SK-N-SH (cell line): Measurements from ENCODE around the gene RFTN1. TPM values are rescaled to one million over a fixed set of nuclear protein-coding genes. Genes with fewer than 3 reads are reported as not detected.

Experiments used
- CTCF ChIA-PET: fragments of 300-600, 350-600 bp; formaldehyde crosslinking; extraction: SDS; loops from one replicate; lab custom pipeline; 2021; lab: Yijun Ruan, JAX
- POLR2A ChIA-PET: fragments of 350-600 bp; sonication (Branson Sonifier 250); formaldehyde crosslinking; extraction: SDS; loops from one replicate; lab custom pipeline; 2020; ENCODE audit warnings: antibody characterized with exemption, inconsistent platforms; lab: Yijun Ruan, JAX
- DNase-seq: peaks from one replicate; pipeline ENCODE4 v3.0.0; 2012
- H2AFZ ChIP-seq: fragments of 200-600 bp; sonication (generic); 2 replicates; pipeline ENCODE4 v1.8.1; 2016; ENCODE audit warnings: antibody characterized with exemption, mild to moderate bottlenecking, low read depth
- H3F3A ChIP-seq: fragments of 200-600 bp; sonication (generic); replicated peaks from 2 replicates; pipeline ENCODE3; 2016; ENCODE audit warnings: antibody characterized with exemption, mild to moderate bottlenecking; ENCODE audit not compliant: insufficient read depth
- H3K27ac ChIP-seq, 2 experiments: fragments of 200-500 bp in 1 of 2; fragments of 200-600 bp in 1 of 2; sonication (Bioruptor generic) in 1 of 2; sonication (generic), shearing (Covaris generic) in 1 of 2; 2 replicates each; pipeline versions ENCODE4 v1.5.1 to v1.6.1; 2014 to 2016; ENCODE audit warnings: low read depth in 2 of 2, inconsistent platforms in 1 of 2, low read length in 1 of 2, mild to moderate bottlenecking in 1 of 2, mixed read lengths in 1 of 2
- H3K27me3 ChIP-seq: fragments of 200-600 bp; sonication (generic), shearing (Covaris generic); 2 replicates; pipeline ENCODE4 v1.6.1; 2016; ENCODE audit warnings: mixed run types; ENCODE audit not compliant: insufficient read depth
- H3K36me3 ChIP-seq, 2 experiments: fragments of 200-500 bp in 1 of 2; fragments of 200-600 bp in 1 of 2; sonication (Bioruptor generic) in 1 of 2; sonication (generic) in 1 of 2; replicated peaks in 1 of 2; 2 replicates each; pipeline versions ENCODE3 to v1.5.1; 2014 to 2016; ENCODE audit warnings: low read length in 1 of 2, mild to moderate bottlenecking in 1 of 2; ENCODE audit not compliant: insufficient read depth in 2 of 2, control insufficient read depth in 1 of 2
- H3K4me1 ChIP-seq, 2 experiments: fragments of 200-500 bp in 1 of 2; fragments of 200-600 bp in 1 of 2; sonication (Bioruptor generic) in 1 of 2; sonication (generic), shearing (Covaris generic) in 1 of 2; 2 replicates each; pipeline versions ENCODE4 v1.5.1 to v1.6.1; 2014 to 2016; ENCODE audit warnings: low read depth in 1 of 2, low read length in 1 of 2, mixed run types in 1 of 2; ENCODE audit not compliant: insufficient read depth in 2 of 2, control insufficient read depth in 1 of 2
- H3K4me2 ChIP-seq: fragments of 200-600 bp; sonication (generic), shearing (Covaris generic); 2 replicates; pipeline ENCODE4 v1.6.1; 2017; ENCODE audit warnings: mixed run types
- H3K4me3 ChIP-seq, 2 experiments: fragments of 200-500 bp in 1 of 2; fragments of 200-600 bp in 1 of 2; sonication (Bioruptor generic) in 1 of 2; sonication (generic), shearing (Covaris generic) in 1 of 2; 2 replicates each; pipeline versions ENCODE4 v1.5.1 to v1.8.1; 2014 to 2016; ENCODE audit warnings: low read depth in 2 of 2, inconsistent platforms in 1 of 2, low read length in 1 of 2, mild to moderate bottlenecking in 1 of 2, mixed read lengths in 1 of 2, moderate library complexity in 1 of 2
- H3K79me2 ChIP-seq: fragments of 200-600 bp; sonication (generic); 2 replicates; pipeline ENCODE4 v1.8.1; 2017; ENCODE audit warnings: mild to moderate bottlenecking; ENCODE audit not compliant: insufficient read depth
- H3K9ac ChIP-seq: fragments of 200-600 bp; sonication (generic); 2 replicates; pipeline ENCODE4 v1.6.1; 2017; ENCODE audit warnings: mixed run types
- H3K9me2 ChIP-seq: fragments of 200-600 bp; sonication (generic); 2 replicates; pipeline ENCODE4 v1.6.1; 2017; ENCODE audit warnings: mixed run types
- H3K9me3 ChIP-seq: fragments of 200-600 bp; sonication (generic); 2 replicates; pipeline ENCODE4 v1.6.1; 2017; ENCODE audit warnings: mixed run types, mild to moderate bottlenecking, moderate library complexity
- H4K20me1 ChIP-seq: fragments of 200-600 bp; sonication (generic); 2 replicates; pipeline ENCODE4 v1.6.1; 2017; ENCODE audit warnings: mild to moderate bottlenecking, mixed run types; ENCODE audit not compliant: insufficient read depth
- ELF1 ChIP-seq: IDR thresholded peaks from 2 replicates; pipeline ENCODE4 v1.4.0; 2012
- EZH2phosphoT487 ChIP-seq: fragments of 200-600 bp; sonication (generic); IDR thresholded peaks from 2 replicates; pipeline ENCODE4 v1.6.1; 2017; ENCODE audit warnings: low read depth, mixed run types, mild to moderate bottlenecking, antibody characterized with exemption, moderate library complexity, borderline replicate concordance
- FOSL2 ChIP-seq: IDR thresholded peaks from 2 replicates; pipeline ENCODE4 v1.4.0; 2012; ENCODE audit warnings: low read depth, mild to moderate bottlenecking, moderate library complexity, borderline replicate concordance
- FOXJ3 ChIP-seq: sonication (generic); formaldehyde crosslinking; IDR thresholded peaks from 2 replicates; pipeline ENCODE4 v1.5.1; 2020; ENCODE audit warnings: mild to moderate bottlenecking, missing genetic modification reagents
- GATA2 ChIP-seq: sonication (generic); formaldehyde crosslinking; IDR thresholded peaks from 2 replicates; pipeline ENCODE4 v1.5.0; 2020; ENCODE audit warnings: mild to moderate bottlenecking, missing genetic modification reagents
- MAX ChIP-seq: IDR thresholded peaks from 2 replicates; pipeline ENCODE4 v1.4.0; 2012; ENCODE audit warnings: low read depth
- MEF2A ChIP-seq: IDR thresholded peaks from 2 replicates; pipeline ENCODE4 v1.4.0; 2012; ENCODE audit warnings: low read depth, borderline replicate concordance
- MXI1 ChIP-seq: IDR thresholded peaks from 2 replicates; pipeline ENCODE4 v1.6.1; 2012; ENCODE audit warnings: mild to moderate bottlenecking, low read depth, low read length, improper control_type of control experiment
- NFIC ChIP-seq: IDR thresholded peaks from 2 replicates; pipeline ENCODE4 v1.4.0; 2012; ENCODE audit warnings: borderline replicate concordance
- POLR2AphosphoS5 ChIP-seq: IDR thresholded peaks from 2 replicates; pipeline ENCODE4 v1.6.1; 2012; ENCODE audit warnings: low read depth, low read length
- RAD21 ChIP-seq: IDR thresholded peaks from 2 replicates; pipeline ENCODE4 v1.6.1; 2012; ENCODE audit warnings: mild to moderate bottlenecking, low read length
- SIN3A ChIP-seq: IDR thresholded peaks from 2 replicates; pipeline ENCODE4 v1.6.1; 2012; ENCODE audit warnings: low read depth, mild to moderate bottlenecking, low read length, moderate library complexity, borderline replicate concordance
- TAF1 ChIP-seq: IDR thresholded peaks from 2 replicates; pipeline ENCODE4 v1.6.1; 2012; ENCODE audit warnings: low read depth, mild to moderate bottlenecking, low read length, moderate library complexity, borderline replicate concordance
- TCF12 ChIP-seq: IDR thresholded peaks from 2 replicates; pipeline ENCODE4 v1.4.0; 2012
- TEAD4 ChIP-seq: IDR thresholded peaks from 2 replicates; pipeline ENCODE4 v1.4.0; 2012; ENCODE audit warnings: mild to moderate bottlenecking, borderline replicate concordance; ENCODE audit not compliant: insufficient read depth
- YY1 ChIP-seq: IDR thresholded peaks from 2 replicates; pipeline ENCODE4 v1.4.0; 2012; ENCODE audit warnings: low read depth, mild to moderate bottlenecking
- WGBS: methylation state at CpG from one replicate; pipeline ENCODE4 v1.1.6; 2017; ENCODE audit warnings: low lambda C conversion rate; 5-methylcytosine and 5-hydroxymethylcytosine counted together
- polyA plus RNA-seq, 3 experiments: library from polyadenylated mRNA; depleted of rRNA; stranded (reverse); fragments of >200 nt; gene quantifications; 2 replicates each; pipeline ENCODE4 v1.2.3, GENCODE V29; 2012
- TF ChIP-seq, protein P1 (sequence below): fragments of 200-600 bp; sonication (generic); IDR thresholded peaks from 2 replicates; pipeline ENCODE4 v1.6.1; 2017; ENCODE audit warnings: antibody characterized with exemption, mild to moderate bottlenecking, moderate library complexity
- TF ChIP-seq, protein P2 (sequence below): IDR thresholded peaks from 2 replicates; pipeline ENCODE4 v1.6.1; 2012; ENCODE audit warnings: mild to moderate bottlenecking, low read depth, low read length, moderate library complexity
- TF ChIP-seq, protein P3 (sequence below): fragments of 150-350 bp; IDR thresholded peaks from 2 replicates; pipeline ENCODE4 v1.6.1; 2016; ENCODE audit warnings: mild to moderate bottlenecking, low read depth, low read length
- TF ChIP-seq, protein P4 (sequence below): fragments of 150-350 bp; IDR thresholded peaks from 2 replicates; pipeline ENCODE4 v1.6.1; 2017; ENCODE audit warnings: antibody characterized with exemption, low read length, low read depth, borderline replicate concordance

The RFTN1 gene
- polyA plus RNA-seq, 1 of the 3 experiments (the other 2 are of a cell fraction) = 21.2 TPM

DNA sequence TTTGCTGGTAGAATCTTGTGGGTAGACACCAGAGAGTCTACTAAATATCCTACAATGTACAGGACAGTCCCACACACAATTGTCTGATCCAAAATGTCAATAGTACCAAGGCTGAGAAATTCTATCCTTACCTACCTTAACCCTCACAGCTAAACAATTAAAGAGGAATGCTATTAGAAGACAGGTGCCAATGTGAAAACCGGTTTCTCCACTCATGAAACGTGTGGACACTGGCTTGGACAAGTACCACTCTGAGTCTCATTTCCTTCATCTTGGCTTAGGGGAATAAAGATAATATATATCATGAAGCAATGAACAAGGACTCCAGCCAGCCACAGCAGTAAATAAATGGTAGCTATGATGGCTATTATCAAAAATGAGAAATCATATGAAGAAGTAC, 90.2 kb downstream of the RFTN1 start:
- no peak overlapping the region for H3K4me2 ChIP-seq
- H3K4me1 ChIP-seq = peaks cover 4 to 10% of the 10 kb centered on the region in 2 experiments; a peak in 2 of 4 replicates
- ChIA-PET CTCF (interaction anchor here (1.9 kb wide), 1 partner anchor 11 kb away, joined by 4 read pairs; no protein-coding TSS in a partner anchor), POLR2A (no interaction called here)
- no peaks in the 10 kb centered on the region for H3F3A ChIP-seq
- H3K27me3 ChIP-seq = no peaks in the 10 kb centered on the region
- H3K4me3 ChIP-seq = no peak overlapping the region
- no peak for DNase-seq
- H3K9me2 ChIP-seq = no peaks in the 10 kb centered on the region
- H3K36me3 ChIP-seq = peaks cover 0 to 3% of the 10 kb centered on the region in 2 experiments
- no peaks in the 10 kb centered on the region for H4K20me1 ChIP-seq
- no peak overlapping the region for H2AFZ ChIP-seq
- no peak overlapping the region for H3K27ac ChIP-seq
- TF ChIP-seq, protein P1, sequence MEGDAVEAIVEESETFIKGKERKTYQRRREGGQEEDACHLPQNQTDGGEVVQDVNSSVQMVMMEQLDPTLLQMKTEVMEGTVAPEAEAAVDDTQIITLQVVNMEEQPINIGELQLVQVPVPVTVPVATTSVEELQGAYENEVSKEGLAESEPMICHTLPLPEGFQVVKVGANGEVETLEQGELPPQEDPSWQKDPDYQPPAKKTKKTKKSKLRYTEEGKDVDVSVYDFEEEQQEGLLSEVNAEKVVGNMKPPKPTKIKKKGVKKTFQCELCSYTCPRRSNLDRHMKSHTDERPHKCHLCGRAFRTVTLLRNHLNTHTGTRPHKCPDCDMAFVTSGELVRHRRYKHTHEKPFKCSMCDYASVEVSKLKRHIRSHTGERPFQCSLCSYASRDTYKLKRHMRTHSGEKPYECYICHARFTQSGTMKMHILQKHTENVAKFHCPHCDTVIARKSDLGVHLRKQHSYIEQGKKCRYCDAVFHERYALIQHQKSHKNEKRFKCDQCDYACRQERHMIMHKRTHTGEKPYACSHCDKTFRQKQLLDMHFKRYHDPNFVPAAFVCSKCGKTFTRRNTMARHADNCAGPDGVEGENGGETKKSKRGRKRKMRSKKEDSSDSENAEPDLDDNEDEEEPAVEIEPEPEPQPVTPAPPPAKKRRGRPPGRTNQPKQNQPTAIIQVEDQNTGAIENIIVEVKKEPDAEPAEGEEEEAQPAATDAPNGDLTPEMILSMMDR = no peak
- TF ChIP-seq TEAD4 = no peak
- no peak for TF ChIP-seq POLR2AphosphoS5
- TF ChIP-seq MEF2A = no peak
- no peak for TF ChIP-seq TCF12
- peaks cover 28% of the 10 kb centered on the region for H3K79me2 ChIP-seq
- H3K9me3 ChIP-seq = no peaks in the 10 kb centered on the region
- no peak overlapping the region for H3K9ac ChIP-seq
- 86% methylated on average over 2 of the region's 2 CpGs for WGBS

- no peak overlapping the region for H3K4me3 ChIP-seq
- ChIA-PET CTCF (no interaction called here), POLR2A (no interaction called here)
- no peaks in the 10 kb centered on the region for H3K9me2 ChIP-seq
- no peaks in the 10 kb centered on the region for H3K9me3 ChIP-seq
- H3K36me3 ChIP-seq = peaks cover 0 to 3% of the 10 kb centered on the region in 2 experiments
- peaks cover 6 to 11% of the 10 kb centered on the region in 2 experiments; a peak in 3 of 4 replicates for H3K4me1 ChIP-seq
- DNase-seq = no peak
- H4K20me1 ChIP-seq = no peaks in the 10 kb centered on the region
- no peak overlapping the region for H3K9ac ChIP-seq
- no peaks in the 10 kb centered on the region for H3F3A ChIP-seq
- WGBS = 62% methylated on average over 5 of the region's 5 CpGs
- H2AFZ ChIP-seq = no peak overlapping the region
- TF ChIP-seq MAX = no peak
- no peak for TF ChIP-seq FOSL2
- TF ChIP-seq EZH2phosphoT487 = no peak
- no peak for TF ChIP-seq ELF1
- no peak for TF ChIP-seq TCF12
- no peak for TF ChIP-seq TEAD4
- TF ChIP-seq, protein P2, sequence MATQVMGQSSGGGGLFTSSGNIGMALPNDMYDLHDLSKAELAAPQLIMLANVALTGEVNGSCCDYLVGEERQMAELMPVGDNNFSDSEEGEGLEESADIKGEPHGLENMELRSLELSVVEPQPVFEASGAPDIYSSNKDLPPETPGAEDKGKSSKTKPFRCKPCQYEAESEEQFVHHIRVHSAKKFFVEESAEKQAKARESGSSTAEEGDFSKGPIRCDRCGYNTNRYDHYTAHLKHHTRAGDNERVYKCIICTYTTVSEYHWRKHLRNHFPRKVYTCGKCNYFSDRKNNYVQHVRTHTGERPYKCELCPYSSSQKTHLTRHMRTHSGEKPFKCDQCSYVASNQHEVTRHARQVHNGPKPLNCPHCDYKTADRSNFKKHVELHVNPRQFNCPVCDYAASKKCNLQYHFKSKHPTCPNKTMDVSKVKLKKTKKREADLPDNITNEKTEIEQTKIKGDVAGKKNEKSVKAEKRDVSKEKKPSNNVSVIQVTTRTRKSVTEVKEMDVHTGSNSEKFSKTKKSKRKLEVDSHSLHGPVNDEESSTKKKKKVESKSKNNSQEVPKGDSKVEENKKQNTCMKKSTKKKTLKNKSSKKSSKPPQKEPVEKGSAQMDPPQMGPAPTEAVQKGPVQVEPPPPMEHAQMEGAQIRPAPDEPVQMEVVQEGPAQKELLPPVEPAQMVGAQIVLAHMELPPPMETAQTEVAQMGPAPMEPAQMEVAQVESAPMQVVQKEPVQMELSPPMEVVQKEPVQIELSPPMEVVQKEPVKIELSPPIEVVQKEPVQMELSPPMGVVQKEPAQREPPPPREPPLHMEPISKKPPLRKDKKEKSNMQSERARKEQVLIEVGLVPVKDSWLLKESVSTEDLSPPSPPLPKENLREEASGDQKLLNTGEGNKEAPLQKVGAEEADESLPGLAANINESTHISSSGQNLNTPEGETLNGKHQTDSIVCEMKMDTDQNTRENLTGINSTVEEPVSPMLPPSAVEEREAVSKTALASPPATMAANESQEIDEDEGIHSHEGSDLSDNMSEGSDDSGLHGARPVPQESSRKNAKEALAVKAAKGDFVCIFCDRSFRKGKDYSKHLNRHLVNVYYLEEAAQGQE = no peak
- TF ChIP-seq MXI1 = no peak
- no peak for TF ChIP-seq YY1
- TF ChIP-seq FOXJ3 = no peak
- no peak for TF ChIP-seq GATA2 (CRISPR knock-in tag)
- no peak for TF ChIP-seq SIN3A
- TF ChIP-seq, protein P3, sequence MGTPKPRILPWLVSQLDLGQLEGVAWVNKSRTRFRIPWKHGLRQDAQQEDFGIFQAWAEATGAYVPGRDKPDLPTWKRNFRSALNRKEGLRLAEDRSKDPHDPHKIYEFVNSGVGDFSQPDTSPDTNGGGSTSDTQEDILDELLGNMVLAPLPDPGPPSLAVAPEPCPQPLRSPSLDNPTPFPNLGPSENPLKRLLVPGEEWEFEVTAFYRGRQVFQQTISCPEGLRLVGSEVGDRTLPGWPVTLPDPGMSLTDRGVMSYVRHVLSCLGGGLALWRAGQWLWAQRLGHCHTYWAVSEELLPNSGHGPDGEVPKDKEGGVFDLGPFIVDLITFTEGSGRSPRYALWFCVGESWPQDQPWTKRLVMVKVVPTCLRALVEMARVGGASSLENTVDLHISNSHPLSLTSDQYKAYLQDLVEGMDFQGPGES = no peak
- no peak for TF ChIP-seq TAF1
- TF ChIP-seq MEF2A = no peak
- TF ChIP-seq RAD21 = no peak
- TF ChIP-seq, protein P4, sequence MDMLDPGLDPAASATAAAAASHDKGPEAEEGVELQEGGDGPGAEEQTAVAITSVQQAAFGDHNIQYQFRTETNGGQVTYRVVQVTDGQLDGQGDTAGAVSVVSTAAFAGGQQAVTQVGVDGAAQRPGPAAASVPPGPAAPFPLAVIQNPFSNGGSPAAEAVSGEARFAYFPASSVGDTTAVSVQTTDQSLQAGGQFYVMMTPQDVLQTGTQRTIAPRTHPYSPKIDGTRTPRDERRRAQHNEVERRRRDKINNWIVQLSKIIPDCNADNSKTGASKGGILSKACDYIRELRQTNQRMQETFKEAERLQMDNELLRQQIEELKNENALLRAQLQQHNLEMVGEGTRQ = no peak
- no peak for TF ChIP-seq NFIC
- no peak overlapping the region for H3K4me2 ChIP-seq
- H3K27me3 ChIP-seq = no peaks in the 10 kb centered on the region
- H3K27ac ChIP-seq = no peak overlapping the region; a peak in 1 of 4 replicates
- peaks cover 23% of the 10 kb centered on the region for H3K79me2 ChIP-seq
Observed at GRCh38 chr3:16419640-16420241, 93.8 kb downstream of the RFTN1 start.
